Fibroblast of the aortic adventitia (primary cell): Measurements from ENCODE around the gene RAB19. TPM values are rescaled to one million over a fixed set of nuclear protein-coding genes. Genes with fewer than 3 reads are reported as not detected.

Source experiments
- DNase-seq: peaks from one replicate; pipeline ENCODE4 v3.0.0-alpha.2; 2010; ENCODE audit warnings: low read depth
- H3K4me3 ChIP-seq: 2 replicates; pipeline ENCODE4 v1.5.1; 2011; ENCODE audit warnings: low read depth, mild to moderate bottlenecking, control low read depth, low read length, moderate library complexity
- total RNA-seq: library from RNA; depleted of rRNA; stranded (reverse); fragments of >200 nt; gene quantifications from 2 replicates; pipeline ENCODE4 v1.2.3, GENCODE V29; 2012; ENCODE audit warnings: low replicate concordance
- TF ChIP-seq, protein P1 (sequence below): IDR thresholded peaks from 2 replicates; pipeline ENCODE4 v1.5.1; 2011; ENCODE audit warnings: mild to moderate bottlenecking, low read length, control low read depth, inconsistent platforms; ENCODE audit not compliant: insufficient read depth

Gene RAB19
- total RNA-seq, 1 donor: not detected

DNA sequence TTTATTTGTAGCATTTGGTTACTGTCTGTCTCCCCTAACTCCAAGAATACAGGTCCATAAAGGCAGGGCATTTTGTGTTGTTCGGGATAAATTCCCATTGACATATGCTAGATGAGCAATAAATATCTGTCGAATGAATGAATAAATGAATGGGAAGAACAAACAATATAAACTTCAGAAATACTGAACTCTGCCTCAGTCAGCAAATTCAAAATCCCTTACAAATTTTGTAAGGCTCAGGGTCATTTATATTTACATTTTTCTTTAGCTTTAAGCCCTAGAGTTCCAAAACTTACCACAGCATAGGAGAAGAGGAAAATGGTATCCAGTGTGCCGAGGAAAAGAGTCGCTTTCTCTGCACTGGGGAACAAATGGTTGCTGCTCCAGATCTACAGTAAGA, 34.6 kb upstream of the RAB19 start:
- no peak for DNase-seq
- H3K4me3 ChIP-seq: no peak overlapping the region
- TF ChIP-seq, protein P1, sequence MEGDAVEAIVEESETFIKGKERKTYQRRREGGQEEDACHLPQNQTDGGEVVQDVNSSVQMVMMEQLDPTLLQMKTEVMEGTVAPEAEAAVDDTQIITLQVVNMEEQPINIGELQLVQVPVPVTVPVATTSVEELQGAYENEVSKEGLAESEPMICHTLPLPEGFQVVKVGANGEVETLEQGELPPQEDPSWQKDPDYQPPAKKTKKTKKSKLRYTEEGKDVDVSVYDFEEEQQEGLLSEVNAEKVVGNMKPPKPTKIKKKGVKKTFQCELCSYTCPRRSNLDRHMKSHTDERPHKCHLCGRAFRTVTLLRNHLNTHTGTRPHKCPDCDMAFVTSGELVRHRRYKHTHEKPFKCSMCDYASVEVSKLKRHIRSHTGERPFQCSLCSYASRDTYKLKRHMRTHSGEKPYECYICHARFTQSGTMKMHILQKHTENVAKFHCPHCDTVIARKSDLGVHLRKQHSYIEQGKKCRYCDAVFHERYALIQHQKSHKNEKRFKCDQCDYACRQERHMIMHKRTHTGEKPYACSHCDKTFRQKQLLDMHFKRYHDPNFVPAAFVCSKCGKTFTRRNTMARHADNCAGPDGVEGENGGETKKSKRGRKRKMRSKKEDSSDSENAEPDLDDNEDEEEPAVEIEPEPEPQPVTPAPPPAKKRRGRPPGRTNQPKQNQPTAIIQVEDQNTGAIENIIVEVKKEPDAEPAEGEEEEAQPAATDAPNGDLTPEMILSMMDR: no peak

DNA sequence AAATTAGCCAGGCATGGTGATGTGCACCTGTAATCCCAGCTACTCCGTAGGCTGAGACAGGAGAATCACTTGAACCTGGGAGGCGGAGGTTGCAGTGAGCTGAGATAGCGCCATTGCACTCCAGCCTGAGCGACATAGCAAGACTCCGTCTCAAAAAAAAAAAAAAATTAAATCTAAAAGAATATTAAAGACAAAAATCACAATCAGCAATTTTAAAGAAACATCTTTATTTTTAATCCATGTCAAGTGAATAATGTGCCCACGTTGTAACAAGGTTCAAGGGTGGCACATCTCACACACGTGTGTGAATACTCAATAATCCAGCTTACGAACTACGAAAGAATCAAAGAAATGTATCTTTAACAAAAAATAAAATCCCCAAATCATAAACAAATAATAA, 28.5 kb upstream of the RAB19 start:
- no peak for DNase-seq
- TF ChIP-seq, protein P1: no peak
- H3K4me3 ChIP-seq: no peak overlapping the region

DNA sequence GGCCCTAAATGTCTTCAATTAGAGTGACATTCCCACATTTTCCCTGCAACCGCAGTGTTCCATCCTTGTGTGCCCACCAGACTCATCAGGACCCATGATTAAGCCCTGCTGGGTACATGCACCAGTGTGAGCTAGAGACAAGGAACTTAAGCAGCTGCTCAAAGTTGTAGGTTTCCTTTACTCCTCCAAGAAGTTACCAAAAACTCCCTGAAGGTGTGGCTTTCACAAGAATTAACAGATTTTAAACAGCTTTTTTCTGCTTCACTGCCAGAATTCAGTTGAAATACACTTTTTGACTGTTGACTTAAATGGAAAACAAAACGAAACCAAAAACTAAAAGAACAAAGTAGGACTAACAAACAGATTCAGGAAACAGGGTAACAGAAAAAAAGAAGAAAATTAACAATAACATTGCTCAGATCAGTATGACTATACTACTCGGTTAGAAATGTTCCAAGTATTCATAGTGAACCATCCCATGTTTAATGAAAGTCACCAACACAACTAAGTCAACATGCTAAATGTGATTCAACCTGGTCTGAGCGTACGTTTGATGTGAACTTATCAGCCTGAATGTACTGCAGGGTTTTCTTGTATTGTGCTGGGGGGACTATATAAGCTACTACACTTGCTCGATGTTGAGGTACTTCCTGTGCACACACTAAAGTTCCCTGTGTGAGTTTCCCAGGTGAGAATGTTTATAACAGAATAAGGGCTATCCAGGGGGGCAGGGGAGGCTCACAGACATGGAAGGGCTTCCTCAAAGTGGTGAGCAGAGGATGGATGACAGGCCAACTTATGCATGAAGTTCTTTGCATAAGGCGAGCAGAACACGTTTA, 27.7 kb upstream of the RAB19 start:
- no peak overlapping the region for H3K4me3 ChIP-seq
- no peak for DNase-seq
- TF ChIP-seq, protein P1: no peak

DNA sequence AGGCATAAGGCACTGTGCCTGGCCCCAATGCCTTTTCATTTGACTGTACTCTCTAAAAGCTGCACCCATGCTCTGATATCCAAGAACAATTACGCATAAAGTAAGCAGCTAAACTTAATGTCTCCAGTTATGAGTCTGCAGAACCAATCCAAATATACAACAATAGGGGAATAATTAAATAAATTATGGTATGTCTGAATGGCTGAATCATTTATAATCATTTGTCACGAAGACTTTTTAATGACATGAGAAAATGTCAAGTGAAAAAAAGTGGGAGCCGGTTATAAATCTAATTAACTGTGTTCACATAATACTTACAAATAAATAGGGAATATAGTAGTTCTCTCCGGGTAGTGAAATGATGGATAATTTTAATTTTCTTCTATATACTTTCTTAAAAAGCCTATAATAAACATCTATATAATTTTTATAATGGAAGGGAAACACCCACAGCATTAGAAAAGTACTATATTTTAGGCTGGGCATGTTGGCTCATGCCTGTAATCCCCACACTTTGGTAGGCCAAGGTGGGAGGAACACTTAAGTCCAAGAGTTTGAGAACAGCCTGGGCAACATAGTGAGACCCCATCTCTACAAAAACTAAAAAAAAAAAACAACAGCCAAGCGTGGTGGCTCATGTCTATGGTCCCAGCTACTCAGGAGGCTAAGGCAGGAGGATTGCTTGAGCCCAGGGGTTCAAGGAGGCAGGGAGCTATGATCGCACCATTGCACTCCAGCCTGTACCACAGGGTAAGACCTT, 19.7 kb upstream of the RAB19 start:
- TF ChIP-seq, protein P1: no peak
- no peak for DNase-seq
- H3K4me3 ChIP-seq: no peak overlapping the region

DNA sequence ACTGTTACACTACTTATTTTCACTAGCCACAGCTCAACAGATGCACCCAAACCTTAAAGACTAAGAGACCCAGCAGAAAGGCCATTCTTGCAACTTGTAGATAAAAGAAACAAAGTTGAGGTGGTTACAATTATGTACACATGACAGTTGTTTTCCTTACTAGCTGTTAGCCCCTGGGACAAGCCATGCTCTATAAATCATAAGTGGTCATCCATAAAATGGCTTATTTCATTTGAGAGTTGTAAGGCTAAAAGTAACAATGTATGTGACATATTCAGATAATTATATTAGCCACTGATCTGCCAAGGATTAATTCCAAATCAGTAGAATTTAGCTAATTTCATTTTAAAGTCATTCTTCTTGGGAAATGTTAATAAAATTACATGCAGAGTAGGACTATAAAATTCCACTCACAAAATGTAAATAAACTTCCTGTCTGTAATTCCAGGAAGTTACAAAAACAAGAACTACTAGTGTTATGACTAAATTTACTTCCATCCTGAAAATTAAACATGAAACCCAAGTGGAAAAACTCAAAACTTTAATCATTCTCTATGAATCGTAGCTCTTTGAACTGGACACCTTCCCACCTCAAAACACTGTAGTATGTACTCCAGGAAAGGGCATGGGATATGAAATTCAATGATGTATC, 18.8 kb upstream of the RAB19 start:
- no peak overlapping the region for H3K4me3 ChIP-seq
- TF ChIP-seq, protein P1: no peak
- DNase-seq: no peak

DNA sequence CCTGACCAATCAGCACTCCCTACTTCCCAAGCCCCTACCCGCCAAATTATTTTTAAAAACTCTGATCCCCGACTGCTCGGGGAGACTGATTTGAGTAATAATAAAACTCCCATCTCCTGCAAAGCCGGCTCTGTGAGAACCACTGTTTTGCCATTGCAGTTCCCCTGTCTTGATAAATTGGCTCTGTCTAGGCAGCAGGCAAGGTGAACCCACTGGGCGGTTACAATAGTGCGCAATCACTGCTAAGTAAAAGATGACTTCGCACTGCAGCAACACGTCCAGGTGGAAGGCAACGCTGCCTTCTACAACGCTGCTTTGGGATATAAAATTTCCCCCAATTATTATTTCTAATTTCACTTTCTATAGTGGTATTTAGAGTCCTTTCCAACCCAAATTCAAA, 14.4 kb upstream of the RAB19 start:
- TF ChIP-seq, protein P1: no peak
- no peak for DNase-seq
- H3K4me3 ChIP-seq: no peak overlapping the region
